ENCODE results near the gene FXR2. TPM values are rescaled to one million over a fixed set of nuclear protein-coding genes. Genes with fewer than 3 reads are reported as not detected.
"Not testable (repeated sequence)": the region's sequence is repeated elsewhere in the genome, so short reads cannot be mapped to it uniquely, and the experiment has no call there.

FXR2 gene
- total RNA-seq, 1 donor from 2014 or later: 42.7 TPM

DNA sequence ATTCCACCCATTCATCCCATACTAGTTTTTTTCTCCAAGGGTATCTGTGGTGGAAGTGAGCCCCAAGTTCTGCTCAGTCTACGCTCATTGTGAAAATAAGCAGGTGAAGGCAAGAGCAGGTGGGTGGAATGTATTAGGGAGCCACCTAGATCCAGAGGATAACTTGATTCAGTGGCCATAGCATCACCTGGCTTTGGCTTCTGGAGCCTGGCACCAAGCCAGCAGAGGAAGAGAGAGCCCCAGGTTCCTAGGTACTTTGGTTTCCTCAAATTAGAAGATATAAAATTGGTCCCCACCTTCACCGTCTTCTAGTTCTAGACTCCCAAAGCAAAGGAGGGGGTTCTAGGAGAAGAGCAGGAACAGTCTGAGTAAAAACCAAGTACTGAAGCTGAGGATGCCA lies 4.1 kb downstream of the FXR2 start:
- Histone ChIP-seq H3K27ac (no peak overlapping the region), H3F3A (ENCODE audit: low read depth) (peaks cover 12% of the 10 kb centered on the region), H4K20me1 (ENCODE audit: low read depth) (peaks cover 79% of the 10 kb centered on the region), H3K9me3 (ENCODE audit: low read depth) (no peaks in the 10 kb centered on the region), H3K79me2 (ENCODE audit: low read depth) (peaks cover 86% of the 10 kb centered on the region), H3K4me3 (no peak overlapping the region), H3K36me3 (peaks cover 6% of the 10 kb centered on the region), H3K4me2 (no peak overlapping the region), H3K4me1 (peaks cover 16% of the 10 kb centered on the region), H2AFZ (replicated peaks) (no peak overlapping the region), H3K27me3 (no peaks in the 10 kb centered on the region), H3K9ac (no peak overlapping the region)
- Mint-ChIP-seq H3K36me3 (peaks cover 29% of the 10 kb centered on the region), H3K4me3 (no peak overlapping the region), H3K27ac (no peak overlapping the region), H3K27me3 (ENCODE audit: insufficient read depth, low read depth) (peaks cover 4% of the 10 kb centered on the region), H3K4me1 (peaks cover 34% of the 10 kb centered on the region), H3K9me3 (no peaks in the 10 kb centered on the region)
- TF ChIP-seq, protein P1, sequence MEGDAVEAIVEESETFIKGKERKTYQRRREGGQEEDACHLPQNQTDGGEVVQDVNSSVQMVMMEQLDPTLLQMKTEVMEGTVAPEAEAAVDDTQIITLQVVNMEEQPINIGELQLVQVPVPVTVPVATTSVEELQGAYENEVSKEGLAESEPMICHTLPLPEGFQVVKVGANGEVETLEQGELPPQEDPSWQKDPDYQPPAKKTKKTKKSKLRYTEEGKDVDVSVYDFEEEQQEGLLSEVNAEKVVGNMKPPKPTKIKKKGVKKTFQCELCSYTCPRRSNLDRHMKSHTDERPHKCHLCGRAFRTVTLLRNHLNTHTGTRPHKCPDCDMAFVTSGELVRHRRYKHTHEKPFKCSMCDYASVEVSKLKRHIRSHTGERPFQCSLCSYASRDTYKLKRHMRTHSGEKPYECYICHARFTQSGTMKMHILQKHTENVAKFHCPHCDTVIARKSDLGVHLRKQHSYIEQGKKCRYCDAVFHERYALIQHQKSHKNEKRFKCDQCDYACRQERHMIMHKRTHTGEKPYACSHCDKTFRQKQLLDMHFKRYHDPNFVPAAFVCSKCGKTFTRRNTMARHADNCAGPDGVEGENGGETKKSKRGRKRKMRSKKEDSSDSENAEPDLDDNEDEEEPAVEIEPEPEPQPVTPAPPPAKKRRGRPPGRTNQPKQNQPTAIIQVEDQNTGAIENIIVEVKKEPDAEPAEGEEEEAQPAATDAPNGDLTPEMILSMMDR (IDR thresholded peaks at IDR 0.05): no peak
- TF ChIP-seq EZH2phosphoT487 (IDR thresholded peaks at IDR 0.05): no peak
- no peak for TF ChIP-seq EZH2 (IDR thresholded peaks at IDR 0.05)
- DNase-seq (ENCODE audit: low spot score): no peak

DNA sequence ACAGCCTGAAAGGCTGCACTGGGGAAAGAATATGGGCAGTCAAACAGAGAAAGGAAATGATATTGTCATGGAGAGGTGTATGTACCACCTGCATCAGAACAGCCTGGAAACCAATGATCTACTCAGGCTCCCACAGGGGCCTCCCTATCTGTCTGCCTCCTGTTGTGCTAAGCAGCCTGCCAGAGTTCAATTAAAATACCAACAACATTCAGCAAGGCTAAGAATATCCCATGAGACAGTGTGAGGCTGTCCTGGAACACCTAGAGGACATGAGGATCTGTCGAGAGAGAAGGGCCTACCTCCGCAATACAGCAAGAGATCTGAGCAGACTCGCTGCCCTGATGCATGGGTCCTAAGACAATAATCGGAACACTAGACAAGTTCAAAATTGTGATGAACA lies 8.4 kb downstream of the FXR2 start:
- Mint-ChIP-seq H3K9me3 (no peaks in the 10 kb centered on the region), H3K4me1 (peaks cover 10% of the 10 kb centered on the region), H3K36me3 (peaks cover 44% of the 10 kb centered on the region), H3K27ac (no peak overlapping the region), H3K27me3 (ENCODE audit: insufficient read depth, low read depth) (no peaks in the 10 kb centered on the region), H3K4me3 (no peak overlapping the region)
- Histone ChIP-seq H3K9ac (no peak overlapping the region), H3K27ac (no peak overlapping the region), H3K27me3 (no peaks in the 10 kb centered on the region), H3K4me3 (no peak overlapping the region), H3K36me3 (peaks cover 6% of the 10 kb centered on the region), H3K4me2 (no peak overlapping the region), H3K4me1 (no peaks in the 10 kb centered on the region), H3K79me2 (ENCODE audit: low read depth) (peaks cover 54% of the 10 kb centered on the region), H3F3A (ENCODE audit: low read depth) (no peaks in the 10 kb centered on the region), H4K20me1 (ENCODE audit: low read depth) (peaks cover 58% of the 10 kb centered on the region), H3K9me3 (ENCODE audit: low read depth) (no peaks in the 10 kb centered on the region), H2AFZ (replicated peaks) (no peak overlapping the region)
- TF ChIP-seq, protein P1 (IDR thresholded peaks at IDR 0.05): no peak
- TF ChIP-seq EZH2 (IDR thresholded peaks at IDR 0.05): no peak
- TF ChIP-seq EZH2phosphoT487 (IDR thresholded peaks at IDR 0.05): no peak
- DNase-seq (ENCODE audit: low spot score): no peak

DNA sequence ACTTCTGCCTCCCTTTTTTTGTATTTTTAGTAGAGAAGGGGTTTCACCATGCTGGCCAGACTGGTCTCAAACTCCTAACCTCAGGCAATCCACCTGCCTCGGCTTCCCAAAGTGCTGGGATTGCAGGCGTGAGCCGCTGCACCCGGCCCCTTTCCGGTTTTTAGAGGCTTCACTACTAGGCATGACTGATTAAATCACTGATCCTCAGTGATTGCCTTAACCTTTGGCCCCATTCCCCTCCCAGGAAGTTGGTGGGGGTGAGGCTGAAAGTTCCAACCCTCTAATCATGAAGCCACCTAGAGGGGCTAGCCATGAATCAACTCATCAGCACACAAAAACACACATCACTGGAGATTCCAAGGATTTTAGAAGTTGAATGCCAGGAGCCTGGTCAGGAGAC lies 17.1 kb downstream of the FXR2 start:
- Histone ChIP-seq H3F3A (ENCODE audit: low read depth) (peaks cover 22% of the 10 kb centered on the region), H3K4me1 (peaks cover 10% of the 10 kb centered on the region)
- H3K27ac Mint-ChIP-seq; H3K27me3 ChIP-seq; H4K20me1 ChIP-seq (ENCODE audit: low read depth); H3K4me2 ChIP-seq; H3K27me3 Mint-ChIP-seq (ENCODE audit: insufficient read depth, low read depth); H3K4me3 ChIP-seq; H2AFZ ChIP-seq (replicated peaks); H3K36me3 ChIP-seq; H3K9me3 ChIP-seq (ENCODE audit: low read depth); DNase-seq (ENCODE audit: low spot score); H3K4me3 Mint-ChIP-seq; H3K9ac ChIP-seq; H3K9me3 Mint-ChIP-seq; H3K79me2 ChIP-seq (ENCODE audit: low read depth); H3K4me1 Mint-ChIP-seq; H3K27ac ChIP-seq: not testable (repeated sequence)
- H3K36me3 Mint-ChIP-seq: peaks cover 45% of the 10 kb centered on the region

DNA sequence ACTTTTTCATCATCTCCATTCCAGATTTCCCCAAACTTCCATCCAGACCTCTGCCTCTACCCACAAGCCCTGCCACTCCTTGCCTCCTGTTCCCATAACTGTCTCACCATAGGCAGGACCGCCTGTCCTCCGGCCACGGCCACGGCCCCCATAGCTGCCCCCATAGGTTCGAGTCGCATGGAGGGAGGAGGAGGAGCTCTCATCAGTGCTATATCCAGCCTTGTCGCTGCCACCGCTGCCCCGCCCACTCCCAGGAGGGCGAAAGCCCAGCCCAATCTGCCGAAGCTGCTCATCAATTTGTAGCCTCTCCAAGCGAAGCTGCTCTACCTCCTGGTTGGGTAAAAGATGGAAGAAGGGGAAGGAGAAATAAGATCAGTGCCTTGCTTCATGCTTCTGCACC lies 21.4 kb downstream of the FXR2 start:
- Histone ChIP-seq H3K9ac (no peak overlapping the region), H3F3A (ENCODE audit: low read depth) (peaks cover 64% of the 10 kb centered on the region), H3K4me3 (no peak overlapping the region), H4K20me1 (ENCODE audit: low read depth) (peaks cover 5% of the 10 kb centered on the region), H3K9me3 (ENCODE audit: low read depth) (no peaks in the 10 kb centered on the region), H3K27ac (peak overlapping the region; percentile 99), H3K79me2 (ENCODE audit: low read depth) (peaks cover 8% of the 10 kb centered on the region), H3K27me3 (no peaks in the 10 kb centered on the region), H3K4me2 (no peak overlapping the region), H3K36me3 (peaks cover 3% of the 10 kb centered on the region), H2AFZ (replicated peaks) (no peak overlapping the region), H3K4me1 (peaks cover 40% of the 10 kb centered on the region)
- peak overlapping the region; percentile 47 for H3K4me3 Mint-ChIP-seq
- H3K27me3 Mint-ChIP-seq (ENCODE audit: insufficient read depth, low read depth): peaks cover 12% of the 10 kb centered on the region
- peak overlapping the region; percentile 46 for H3K27ac Mint-ChIP-seq
- no peaks in the 10 kb centered on the region for H3K9me3 Mint-ChIP-seq
- peaks cover 43% of the 10 kb centered on the region for H3K36me3 Mint-ChIP-seq
- no peak for TF ChIP-seq EZH2 (IDR thresholded peaks at IDR 0.05)
- TF ChIP-seq EZH2phosphoT487 (IDR thresholded peaks at IDR 0.05): no peak
- TF ChIP-seq, protein P1 (IDR thresholded peaks at IDR 0.05): no peak
- H3K4me1 Mint-ChIP-seq: peaks cover 10% of the 10 kb centered on the region
- DNase-seq (ENCODE audit: low spot score): no peak
